Hippocampal formation (tissue), 2 donors: ENCODE measurements around the gene KCNG1.
"Not testable (repeated sequence)": the region's sequence is repeated elsewhere in the genome, so short reads cannot be mapped to it uniquely, and the experiment has no call there.

Experiments used
- DNase-seq, 2 donors: peaks; one replicate each; lab custom pipeline; 2025; lab: John Stamatoyannopoulos, UW

The KCNG1 gene, protein sequence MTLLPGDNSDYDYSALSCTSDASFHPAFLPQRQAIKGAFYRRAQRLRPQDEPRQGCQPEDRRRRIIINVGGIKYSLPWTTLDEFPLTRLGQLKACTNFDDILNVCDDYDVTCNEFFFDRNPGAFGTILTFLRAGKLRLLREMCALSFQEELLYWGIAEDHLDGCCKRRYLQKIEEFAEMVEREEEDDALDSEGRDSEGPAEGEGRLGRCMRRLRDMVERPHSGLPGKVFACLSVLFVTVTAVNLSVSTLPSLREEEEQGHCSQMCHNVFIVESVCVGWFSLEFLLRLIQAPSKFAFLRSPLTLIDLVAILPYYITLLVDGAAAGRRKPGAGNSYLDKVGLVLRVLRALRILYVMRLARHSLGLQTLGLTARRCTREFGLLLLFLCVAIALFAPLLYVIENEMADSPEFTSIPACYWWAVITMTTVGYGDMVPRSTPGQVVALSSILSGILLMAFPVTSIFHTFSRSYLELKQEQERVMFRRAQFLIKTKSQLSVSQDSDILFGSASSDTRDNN

DNA sequence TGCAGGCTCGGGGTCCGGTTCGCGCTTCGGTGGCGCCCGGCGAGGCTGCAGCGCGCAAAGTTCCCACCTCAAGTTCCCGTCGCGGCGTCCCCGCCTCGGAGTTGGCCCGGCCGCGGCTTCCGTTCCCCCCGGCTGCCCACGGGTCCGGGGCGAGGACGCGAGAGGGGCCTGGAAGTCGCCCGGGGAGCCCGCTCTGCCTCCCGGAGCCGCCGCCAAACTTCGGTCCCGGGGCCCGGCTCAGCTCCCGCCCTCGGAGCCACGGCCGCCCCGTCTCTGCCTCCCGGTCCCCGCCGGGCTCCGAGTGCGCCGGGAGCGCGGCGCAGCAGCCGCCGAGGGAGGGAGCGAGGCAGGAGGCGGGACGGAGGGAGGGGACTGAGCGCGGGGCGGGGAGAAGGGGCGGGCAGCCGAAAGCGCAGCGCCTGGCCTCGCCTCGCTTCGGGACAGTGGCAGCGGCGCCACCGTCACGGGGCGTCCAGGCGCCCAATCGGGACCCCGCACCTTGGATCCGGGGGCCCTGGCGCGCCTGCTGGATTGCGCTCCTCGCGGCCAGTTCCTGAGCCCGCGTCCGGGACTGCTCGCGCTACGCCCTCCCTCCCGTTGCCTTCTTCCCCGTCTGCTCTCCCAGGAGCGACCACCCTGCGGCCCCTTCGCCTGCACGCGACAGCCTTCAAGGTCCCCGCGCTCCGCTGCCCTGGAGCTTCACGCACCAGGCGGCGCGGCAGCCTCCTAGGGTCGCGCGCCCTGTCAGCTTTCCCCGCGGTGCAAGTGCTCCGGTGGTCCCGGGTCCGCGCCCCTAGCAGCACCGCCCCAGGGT, at the start of gene KCNG1:
Gene KCNG1 (minus strand): TSS at position 305 of the 814 bp plus-strand sequence. CDS start 12,769 bp downstream, outside the sequence.
- peak in 1 of 2 donors; percentile 30 for DNase-seq

DNA sequence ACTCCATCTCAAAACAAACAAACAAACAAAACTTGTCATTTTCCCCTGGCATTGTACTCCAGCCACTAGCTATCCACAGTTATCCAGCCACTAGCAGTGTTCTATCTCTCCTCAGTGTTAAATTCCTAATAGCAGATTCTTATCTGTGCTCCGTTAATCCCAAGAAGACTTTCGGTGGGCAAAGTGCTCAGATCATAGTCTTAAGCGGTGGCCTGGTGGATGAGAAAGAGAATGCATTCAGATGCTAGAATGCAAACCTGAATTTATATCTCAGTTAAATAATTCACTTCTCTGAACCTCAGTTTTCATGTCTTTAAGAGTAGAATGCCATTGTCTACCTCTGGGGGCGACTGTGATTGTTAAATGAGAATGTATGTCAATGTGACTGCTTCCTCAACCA, 47.7 kb upstream of the KCNG1 start:
- no peak for DNase-seq

DNA sequence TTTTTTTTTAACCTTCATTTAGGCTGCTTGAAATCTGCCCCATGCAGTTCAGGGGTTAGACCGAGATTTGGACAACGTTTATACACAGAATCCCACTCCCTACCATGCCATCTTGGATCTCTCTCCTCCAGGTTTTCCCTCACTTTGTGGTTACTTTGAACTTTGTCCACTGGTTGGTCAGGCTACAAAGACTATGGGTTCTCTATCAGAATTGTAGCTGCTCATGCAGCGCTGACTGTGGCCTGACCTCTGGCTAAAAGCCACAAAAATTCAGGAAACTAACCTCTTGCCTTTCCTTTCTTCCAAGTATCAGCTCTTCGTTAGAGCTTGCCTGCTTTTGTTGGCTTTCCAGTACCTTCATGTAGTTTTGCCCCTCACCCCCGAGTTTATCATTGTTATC, 44.9 kb upstream of the KCNG1 start:
- no peak for DNase-seq

DNA sequence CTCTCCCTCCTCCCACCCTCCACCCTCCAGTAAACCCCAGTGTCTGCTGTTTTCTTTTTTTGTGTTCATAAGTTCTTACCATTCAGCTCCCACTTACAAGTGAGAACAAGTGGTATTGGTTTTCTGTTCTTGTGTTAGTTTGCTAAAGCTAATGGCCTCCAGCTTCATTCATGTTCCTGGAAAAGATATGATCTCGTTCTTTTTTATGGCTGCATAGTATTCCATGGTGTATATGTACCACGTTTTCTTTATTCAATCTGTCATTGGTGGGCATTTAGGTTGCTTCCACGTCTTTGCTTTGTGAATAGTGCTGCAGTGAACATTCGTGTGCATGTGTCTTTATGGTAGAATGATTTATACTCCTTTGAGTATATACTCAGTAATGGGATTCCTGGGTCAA, 42.7 kb upstream of the KCNG1 start:
- no peak for DNase-seq

DNA sequence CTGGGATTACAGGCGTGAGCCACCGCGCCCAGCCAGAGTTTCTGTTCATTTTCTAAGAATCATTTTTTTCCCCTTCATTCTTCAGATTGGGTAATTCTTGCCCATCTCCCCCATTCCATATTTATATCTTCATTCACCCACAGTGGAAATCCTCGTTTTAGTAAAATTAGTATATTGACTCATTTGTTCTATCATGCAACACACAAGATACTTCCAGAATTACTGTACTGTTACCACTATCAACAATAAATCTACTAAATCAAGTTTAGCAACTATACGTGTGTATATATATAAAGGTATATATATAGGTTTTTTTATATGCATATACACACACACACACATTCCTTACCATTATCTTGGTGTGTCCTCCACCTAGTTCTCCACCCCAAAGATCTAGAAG, 41.2 kb upstream of the KCNG1 start:
- no peak for DNase-seq

DNA sequence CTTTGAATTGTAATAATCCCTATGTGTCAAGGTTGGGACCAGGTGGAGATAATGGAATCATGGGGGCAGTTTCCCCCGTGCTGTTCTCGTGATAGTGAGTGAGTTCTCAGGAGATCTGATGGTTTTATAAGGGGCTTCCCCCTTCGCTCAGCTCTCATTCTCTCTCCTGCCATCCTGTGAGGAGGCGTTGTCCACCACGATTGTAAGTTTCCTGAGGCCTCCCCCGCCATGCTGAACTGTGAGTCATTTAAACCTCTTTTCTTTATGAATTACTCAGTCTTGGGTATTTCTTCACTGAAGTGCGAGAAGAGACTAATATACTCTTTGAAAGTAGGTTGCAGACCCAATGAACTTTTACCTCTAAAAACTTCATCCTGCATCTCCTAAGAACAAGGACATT, 39.2 kb upstream of the KCNG1 start:
- DNase-seq: no peak

DNA sequence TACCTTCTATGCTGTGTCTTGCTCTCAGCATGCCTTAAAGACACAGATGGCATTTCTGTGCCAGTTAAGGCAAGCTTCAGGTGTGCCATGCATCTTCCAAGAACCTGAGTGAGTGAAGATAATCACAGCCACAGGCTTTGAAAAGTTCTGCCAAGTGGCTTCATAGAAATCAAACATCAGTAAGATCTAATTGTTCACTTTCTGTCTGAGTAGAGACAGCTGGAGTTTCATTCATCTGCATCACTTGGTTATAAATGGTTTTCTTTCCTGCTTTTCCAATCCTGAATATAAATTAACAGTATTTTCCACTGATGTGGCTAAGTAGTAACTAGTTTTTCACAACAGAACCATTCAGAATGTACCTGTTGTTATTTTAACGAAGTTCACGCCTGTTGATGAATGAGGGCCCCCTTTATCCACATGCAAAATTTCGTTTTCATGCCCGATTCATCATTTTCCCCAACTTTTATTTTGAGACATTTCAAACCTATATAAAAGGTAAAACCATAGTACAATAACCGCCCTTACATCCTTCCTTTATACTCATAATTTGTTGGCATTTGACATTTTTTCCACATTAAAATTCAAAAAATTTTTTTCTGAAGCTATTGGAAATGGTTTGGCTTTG, 38.6 kb upstream of the KCNG1 start:
- DNase-seq: no peak

DNA sequence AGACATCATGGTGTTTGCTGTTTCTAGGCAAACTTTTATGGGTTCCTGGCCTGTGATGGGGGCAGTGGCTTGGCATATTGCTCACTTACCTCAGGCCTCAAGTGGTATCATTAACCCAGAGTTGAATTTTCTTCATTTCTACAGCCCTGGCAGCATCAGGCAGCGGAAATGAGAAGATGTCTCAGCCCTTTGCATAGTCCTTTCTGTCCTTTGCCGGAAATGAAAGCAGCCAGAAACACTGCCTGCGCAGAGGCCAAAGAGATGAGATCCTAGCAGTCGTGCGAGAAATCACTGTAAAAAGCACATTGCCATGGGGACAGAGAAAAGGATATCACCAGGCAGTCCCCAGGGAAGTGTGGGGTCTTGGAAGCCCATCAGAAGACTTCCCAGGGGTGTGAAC, 37.4 kb upstream of the KCNG1 start:
- no peak for DNase-seq

DNA sequence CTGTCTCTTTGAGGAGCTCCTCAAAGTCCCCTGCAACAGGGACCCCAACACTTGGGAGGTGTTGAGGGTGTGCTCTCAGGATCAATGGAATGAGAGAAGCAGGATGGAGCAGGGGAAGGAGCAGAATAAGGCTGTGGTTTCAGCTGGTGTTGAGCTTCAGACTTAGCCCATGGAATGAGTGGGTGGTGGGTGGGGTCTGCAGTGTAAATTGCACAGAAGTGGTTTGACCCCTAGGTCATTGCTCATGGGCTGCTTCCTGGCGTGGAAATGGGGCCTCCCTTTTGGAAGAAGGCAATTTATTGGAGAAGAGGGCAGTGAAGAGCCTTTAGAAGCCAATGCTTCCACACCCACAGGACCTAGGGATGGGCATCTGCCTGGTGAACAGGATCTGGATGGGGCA, 37.0 kb upstream of the KCNG1 start:
- DNase-seq: no peak

DNA sequence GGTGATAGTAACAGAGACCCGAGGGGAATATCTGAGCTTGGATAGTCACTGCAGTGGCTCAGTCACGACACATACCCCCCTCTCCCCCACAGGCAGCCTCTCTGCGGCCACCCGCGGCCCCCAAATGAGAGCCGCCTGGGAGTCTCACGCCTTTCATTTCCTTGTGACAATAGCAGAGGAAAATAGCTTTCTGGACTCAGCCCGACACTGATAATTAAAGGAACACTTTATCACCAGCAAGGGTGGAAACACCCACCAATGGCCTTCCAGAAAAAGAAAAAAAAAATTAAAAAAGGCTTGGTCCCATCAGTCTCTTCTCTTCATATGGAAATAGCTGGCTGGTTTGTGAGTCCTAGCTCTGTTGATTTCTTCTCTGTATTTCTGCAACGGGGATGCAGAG, 35.1 kb upstream of the KCNG1 start:
- DNase-seq: no peak

DNA sequence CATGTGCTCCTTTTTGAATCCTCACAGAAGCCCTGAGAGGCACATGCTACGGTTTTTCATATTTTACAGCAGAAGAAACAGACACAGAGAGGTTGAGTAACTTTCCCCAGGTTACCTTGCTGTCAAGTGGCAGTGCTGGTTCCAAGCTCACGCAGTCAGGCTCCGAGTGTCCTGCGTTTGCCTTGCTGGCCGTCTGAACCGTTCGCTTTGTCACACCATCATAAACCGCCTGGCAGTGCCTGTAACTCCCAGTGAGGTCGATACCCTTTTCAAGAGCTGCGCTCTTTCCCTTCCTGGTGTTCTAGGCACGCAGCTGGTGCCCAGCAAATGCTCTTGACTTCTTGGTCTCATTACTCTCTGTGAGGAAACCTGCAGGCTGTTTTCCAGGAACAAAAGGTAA, 31.3 kb upstream of the KCNG1 start:
- no peak for DNase-seq

DNA sequence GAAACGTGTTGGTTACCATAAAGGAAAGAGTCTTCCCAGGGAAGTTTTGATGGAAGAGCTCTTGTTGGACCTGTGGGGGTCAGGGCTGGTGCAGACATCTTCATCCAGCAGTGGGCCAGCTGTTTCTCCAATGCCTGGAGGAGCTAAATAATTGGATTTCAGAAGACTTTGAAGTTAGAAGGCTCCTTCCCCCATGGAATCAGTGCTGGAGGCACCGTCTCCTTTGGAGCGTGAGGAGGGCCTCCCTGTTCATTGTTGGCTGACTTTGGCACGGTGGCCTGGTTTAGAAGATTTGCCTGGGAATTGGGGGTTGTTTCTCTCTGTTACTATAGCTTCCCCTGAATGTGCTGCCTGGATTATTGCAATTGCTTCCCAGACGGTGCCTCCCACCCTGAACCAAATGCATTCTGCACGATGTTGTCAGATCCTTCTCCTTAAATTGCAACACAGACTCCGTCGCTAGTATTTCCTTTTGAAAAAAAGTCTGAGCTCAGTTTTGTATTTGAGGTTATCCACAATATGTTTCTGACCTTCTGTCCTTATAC, 27.7 kb upstream of the KCNG1 start:
- DNase-seq: no peak

DNA sequence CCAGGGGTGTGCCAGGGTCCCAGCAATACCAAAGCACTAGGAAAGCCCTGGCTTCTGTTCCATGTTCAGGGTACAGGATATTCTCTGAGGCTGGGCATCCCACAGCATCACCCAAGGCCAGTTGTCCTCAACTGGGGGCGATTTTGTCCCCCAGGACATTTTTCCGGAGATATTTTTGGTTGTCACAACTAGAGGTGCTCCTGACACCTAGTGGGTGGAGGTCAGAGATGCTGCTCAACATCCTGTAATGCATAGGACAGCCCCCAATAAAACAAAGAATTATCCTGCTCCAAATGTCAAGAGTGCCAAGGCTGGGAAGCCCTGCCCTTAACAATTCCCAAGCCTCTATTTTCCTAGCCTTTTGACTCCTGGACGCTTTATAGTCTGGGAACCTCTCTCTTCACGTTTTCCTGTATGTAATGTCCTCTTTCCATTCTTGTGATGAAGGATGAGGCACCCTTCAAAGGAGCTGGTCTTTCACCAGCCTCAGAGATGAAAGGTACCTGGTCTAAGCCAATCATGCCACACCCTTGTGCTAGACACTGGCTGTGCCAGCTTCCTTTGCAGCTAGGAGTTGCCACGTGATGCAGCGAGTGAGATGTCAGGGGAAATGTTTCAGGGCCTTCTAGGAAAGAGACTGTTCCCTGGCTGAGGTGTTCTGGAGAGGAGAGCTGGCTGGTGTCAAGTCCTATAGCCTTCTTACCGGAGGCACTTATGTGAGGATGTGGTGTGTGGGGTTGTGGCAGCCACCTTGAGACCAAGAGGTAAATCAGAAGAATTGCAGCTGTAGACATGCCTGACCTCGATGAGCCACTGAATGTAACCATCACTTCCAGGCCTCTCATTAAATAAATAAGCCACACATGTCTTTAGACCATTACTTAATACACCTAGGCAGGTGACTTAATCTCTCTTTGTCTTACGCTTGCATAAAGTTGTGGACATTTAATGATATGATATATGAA, 23.4 kb upstream of the KCNG1 start:
- no peak for DNase-seq

DNA sequence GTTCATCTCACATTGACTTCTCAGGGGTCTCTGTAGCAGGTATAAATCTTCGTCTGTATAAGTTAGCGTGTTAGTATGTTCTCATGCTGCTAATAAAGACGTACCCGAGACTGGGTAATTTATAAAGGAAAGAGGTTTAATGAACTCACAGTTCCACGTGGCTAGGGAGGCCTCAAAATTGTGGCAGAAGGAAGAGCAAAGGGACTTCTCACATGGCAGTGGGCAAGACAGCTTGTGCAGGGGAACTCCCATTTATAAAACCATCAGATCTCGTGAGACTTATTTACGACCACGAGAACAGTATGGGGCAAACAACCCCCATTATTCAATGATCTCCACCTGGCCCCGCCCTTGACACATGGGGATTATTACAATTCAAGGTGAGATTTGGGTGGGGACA, 22.6 kb upstream of the KCNG1 start:
- not testable (repeated sequence) for DNase-seq

DNA sequence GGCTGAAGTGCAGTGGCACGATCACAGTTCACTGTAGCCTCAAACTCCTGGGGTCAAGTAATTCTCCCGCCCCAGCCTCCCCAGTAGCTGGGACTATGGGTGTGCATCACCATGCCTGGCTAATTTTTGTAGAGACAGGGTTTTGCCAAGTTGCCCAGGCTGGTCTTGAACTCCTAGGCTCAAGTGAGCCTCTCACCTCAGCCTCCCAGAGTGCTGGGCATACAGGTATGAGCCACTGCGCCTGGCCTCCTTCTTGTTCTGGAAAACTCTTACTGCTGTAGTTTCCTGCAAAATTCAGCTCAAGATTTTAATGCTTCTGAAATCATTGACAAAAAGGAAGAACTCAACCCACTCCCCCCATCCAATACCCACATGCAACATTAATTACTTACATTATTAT, 21.9 kb upstream of the KCNG1 start:
- no peak for DNase-seq

DNA sequence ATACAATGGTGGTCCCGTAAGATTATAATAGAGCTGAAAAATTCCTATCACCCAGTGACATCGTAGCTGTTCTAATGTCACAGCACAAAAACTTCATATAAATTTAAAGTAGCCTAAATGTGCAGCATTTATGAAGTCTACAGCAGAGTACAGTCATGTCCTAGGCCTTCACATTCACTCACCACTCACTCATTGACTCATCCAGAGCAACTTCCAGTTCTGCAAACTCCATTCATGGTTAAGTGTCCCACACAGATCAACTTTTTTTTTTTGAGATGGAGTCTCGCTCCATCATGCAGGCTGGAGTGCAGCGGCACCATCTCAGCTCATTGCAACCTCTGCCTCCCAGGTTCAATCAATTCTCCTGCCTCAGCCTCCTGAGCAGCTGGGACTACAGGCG, 20.9 kb upstream of the KCNG1 start:
- no peak for DNase-seq

DNA sequence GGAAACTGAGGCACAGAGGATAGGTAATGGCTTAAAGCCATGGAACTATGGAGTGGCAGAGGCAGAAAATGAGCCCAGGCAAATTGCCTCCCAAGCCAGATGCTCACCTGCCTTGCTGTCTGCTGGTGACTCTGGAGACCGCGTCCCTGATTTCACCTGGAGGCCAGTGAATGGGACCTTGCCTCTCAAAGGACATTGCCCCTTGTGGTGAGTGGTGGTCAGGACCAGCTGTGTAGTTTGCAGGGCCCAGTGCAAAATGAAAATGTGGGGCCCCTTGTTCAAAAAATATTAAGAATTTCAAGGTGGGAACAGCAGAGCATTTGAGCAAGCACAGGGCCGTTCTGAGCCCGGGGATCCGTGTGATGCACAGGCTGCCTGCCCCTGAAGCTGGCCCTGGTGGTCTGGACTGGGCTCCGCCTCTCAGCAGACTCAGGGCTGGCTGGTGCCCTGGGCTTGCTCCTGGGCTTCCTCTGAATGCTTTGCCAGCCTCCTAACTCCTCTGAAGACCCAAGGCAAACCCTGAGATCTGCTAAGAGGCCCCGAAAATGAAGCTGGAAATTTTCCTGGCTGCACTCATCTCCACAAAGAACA, 19.8 kb upstream of the KCNG1 start:
- no peak for DNase-seq

DNA sequence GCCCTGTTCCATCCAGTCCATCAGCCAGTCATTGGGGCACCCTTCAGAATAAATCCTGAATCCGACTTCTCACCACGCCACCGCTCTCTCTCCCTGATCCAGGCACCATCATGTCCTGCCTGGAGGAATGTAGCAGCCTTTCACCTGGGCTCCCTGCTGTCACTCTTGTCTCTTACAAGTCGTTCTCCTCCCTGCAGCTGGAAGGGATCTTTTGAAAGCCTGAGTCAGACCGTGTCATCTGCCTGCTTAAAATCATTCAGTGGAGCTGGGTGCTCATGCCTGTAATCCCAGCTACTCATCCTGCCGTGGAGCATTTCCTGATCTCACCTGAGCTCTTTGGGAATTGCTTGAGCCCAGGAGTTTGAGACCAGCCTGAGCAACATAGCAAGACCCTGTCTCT, 19.2 kb upstream of the KCNG1 start:
- DNase-seq: no peak

DNA sequence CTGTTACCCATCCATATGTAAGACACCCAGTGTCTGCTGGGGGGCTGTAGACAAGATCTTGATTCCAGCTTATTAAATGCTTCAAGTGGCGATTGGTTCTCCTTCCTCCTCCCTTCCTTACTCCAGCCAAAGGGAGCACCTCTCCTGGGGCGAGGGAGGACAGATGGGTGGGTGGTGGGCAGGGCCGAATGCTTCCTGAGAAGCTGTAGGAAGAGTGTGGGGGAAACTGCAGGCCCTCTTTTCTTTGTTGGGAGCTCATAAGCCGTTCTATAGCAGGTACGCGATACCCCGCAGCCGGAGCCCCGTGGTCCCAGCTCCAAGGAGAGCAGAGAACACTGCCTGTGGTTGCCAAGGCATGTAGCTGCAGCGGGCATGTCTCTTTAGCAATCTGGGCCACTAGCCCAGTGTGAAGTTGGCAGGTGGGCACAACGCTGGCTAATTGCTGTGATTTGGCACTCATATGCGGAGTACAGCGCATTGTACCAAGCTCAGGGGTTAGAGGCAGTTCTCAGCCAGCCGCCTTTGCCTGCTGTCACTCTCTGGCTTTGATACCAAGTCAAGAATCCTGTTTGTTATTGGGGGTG, 14.7 kb upstream of the KCNG1 start:
- peak; percentile 26 to 46 for DNase-seq

DNA sequence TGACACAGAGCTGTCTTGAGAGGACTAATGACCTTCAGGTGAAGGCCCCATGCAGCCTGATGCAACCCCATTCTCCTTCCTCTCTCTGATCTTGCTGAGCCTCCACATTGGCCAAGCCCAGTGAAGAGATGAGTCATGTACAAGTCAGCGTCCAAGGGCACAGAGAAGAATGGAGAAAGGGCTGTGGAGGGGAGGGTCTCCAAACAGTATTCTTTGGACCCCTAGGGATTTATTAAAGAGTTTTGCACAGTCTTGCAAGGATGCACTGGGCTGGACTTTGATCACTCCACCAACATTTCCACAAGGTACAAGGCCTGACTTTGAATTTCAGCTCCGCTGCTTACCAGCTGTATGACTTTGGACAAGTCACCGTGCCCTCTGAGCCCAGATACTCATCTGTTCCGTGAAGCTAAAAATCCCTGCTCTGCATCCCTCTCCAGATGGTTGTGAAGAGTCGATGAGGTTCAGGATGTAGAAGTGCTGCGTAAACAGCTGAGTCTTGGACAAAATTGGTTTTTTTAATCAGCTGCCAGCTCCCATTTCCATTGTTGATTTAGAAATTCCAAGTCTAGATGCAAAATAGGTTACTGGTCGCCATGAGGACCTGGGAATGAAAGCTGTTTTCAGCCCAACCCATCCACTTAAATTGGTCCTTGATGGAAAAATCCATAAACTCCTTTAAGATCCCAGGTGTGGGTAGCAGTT, 14.1 kb upstream of the KCNG1 start:
- no peak for DNase-seq
